ENCODE results near the gene RBM43.

Gene RBM43

GRCh38 chr2:151251012-151251411 lies 10.7 kb downstream of the RBM43 start:
- ChIA-PET CTCF (interaction anchor here (0.7 kb wide), 1 partner anchor 40 kb away, joined by 3 read pairs; no protein-coding TSS in a partner anchor), POLR2A (ENCODE audit: low non-redundant PET) (no interaction called here)
- no peak for TF ChIP-seq CTCF (conservative IDR thresholded peaks at IDR 0.05; ENCODE audit: low read depth)
- no peak overlapping the region for H3K27ac ChIP-seq
- DNase-seq (ENCODE audit: low spot score): no peak

GRCh38 chr2:151247432-151247831 lies 14.2 kb downstream of the RBM43 start:
- no peak for TF ChIP-seq CTCF (conservative IDR thresholded peaks at IDR 0.05; ENCODE audit: low read depth)
- POLR2A ChIA-PET (ENCODE audit: low non-redundant PET): no interaction called here
- CTCF ChIA-PET: interaction anchor here (0.6 to 0.9 kb wide), 3 partner anchors 9 to 315 kb away, joined by 3 to 5 read pairs (median 3); no protein-coding TSS in a partner anchor
- no peak overlapping the region for H3K27ac ChIP-seq
- no peak for DNase-seq (ENCODE audit: low spot score)

GRCh38 chr2:151246152-151246551 lies 15.5 kb downstream of the RBM43 start:
- no peak overlapping the region for H3K27ac ChIP-seq
- POLR2A ChIA-PET (ENCODE audit: low non-redundant PET): no interaction called here
- CTCF ChIA-PET: no interaction called here
- TF ChIP-seq CTCF (conservative IDR thresholded peaks at IDR 0.05; ENCODE audit: low read depth): no peak
- DNase-seq (ENCODE audit: low spot score): no peak

GRCh38 chr2:151243468-151243867 lies 18.2 kb downstream of the RBM43 start:
- POLR2A ChIA-PET (ENCODE audit: low non-redundant PET): no interaction called here

GRCh38 chr2:151241224-151241623 lies 20.4 kb downstream of the RBM43 start:
- ChIA-PET CTCF (interaction anchor here (0.6 kb wide), 1 partner anchor 69 kb away, joined by 3 read pairs; no protein-coding TSS in a partner anchor), POLR2A (ENCODE audit: low non-redundant PET) (no interaction called here)
- no peak overlapping the region for H3K27ac ChIP-seq
- TF ChIP-seq CTCF (conservative IDR thresholded peaks at IDR 0.05; ENCODE audit: low read depth): no peak
- DNase-seq (ENCODE audit: low spot score): no peak

More at GRCh38 chr2:151243468-151243867, 18.2 kb downstream of the RBM43 start:
- DNase-seq (ENCODE audit: low spot score): no peak
- H3K27ac ChIP-seq: no peak overlapping the region
- CTCF ChIA-PET: no interaction called here
- no peak for TF ChIP-seq CTCF (conservative IDR thresholded peaks at IDR 0.05; ENCODE audit: low read depth)

- no peak overlapping the region for H3K27ac ChIP-seq
- ChIA-PET CTCF (interaction anchor here (0.6 to 0.9 kb wide), 2 partner anchors 69 to 80 kb away, joined by 3 to 4 read pairs; no protein-coding TSS in a partner anchor), POLR2A (ENCODE audit: low non-redundant PET) (no interaction called here)
- no peak for TF ChIP-seq CTCF (conservative IDR thresholded peaks at IDR 0.05; ENCODE audit: low read depth)
- DNase-seq (ENCODE audit: low spot score): no peak
Observed at GRCh38 chr2:151240433-151240832, 21.2 kb downstream of the RBM43 start.

All from RWPE1 (cell line).